Stimulated activated CD4-positive, alpha-beta T cell treated with anti-CD3 and anti-CD28 coated beads, Interleukin-1b, Interleukin-23, amount 100 ng/mL, for 1 hour (primary cell): ENCODE data around the gene TOGARAM2.

Source experiments
- DNase-seq, 2 donors: peaks; one replicate each; pipeline ENCODE4 v3.0.0-alpha.2; 2020; ENCODE audit warnings: low read depth in 2 of 2

Gene TOGARAM2

GRCh38 chr2:28981016-28981441 is at the start of gene TOGARAM2:
TSS of gene TOGARAM2 (plus strand) at chr2:28981298. CDS start at chr2:28994835, 13,537 bp downstream.
- DNase-seq, result no peak

DNA sequence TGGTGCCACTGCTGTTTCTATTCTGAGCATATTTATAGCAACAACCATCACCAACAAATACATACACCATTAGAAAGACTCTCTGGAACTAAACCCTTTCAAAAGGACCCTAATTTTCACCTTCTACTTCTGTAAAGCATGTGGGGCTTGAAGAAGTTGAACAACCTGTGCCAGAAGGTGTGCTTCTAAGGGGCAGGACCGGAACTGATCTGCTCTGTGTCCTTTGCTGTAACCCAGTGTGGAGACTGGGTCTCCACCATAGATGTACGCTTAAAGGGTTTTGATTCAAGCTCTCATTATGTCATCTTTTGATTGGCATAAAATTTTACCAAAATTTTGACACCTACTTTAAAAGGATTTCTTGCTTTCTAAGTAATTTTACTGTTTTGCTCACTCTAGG is 46.3 kb upstream of the TOGARAM2 start:
- DNase-seq, result no peak

GRCh38 chr2:28941008-28941407 is 40.1 kb upstream of the TOGARAM2 start:
- DNase-seq, result no peak

- no peak for DNase-seq
Measured at GRCh38 chr2:28944535-28945248, 36.4 kb upstream of the TOGARAM2 start.

DNA sequence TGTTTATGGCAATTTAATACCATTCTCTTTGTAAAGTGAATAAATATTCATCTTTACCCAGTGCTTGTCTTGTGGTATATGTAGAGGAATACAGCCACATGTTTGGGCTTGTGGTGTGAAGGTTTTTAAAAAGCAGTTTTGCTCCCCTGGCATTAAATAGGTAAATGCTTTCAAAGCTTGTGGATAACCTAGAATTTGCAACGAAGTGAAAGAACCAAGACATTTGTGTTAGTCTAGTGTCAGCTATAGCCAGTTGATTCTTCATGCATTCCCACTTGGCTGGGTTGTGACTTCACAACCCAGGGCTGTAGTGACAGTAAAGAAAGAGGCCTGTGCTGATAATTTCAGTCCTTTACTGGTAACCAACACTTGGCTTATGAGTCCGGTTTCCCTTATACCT is 32.9 kb upstream of the TOGARAM2 start:
- no peak for DNase-seq

DNA sequence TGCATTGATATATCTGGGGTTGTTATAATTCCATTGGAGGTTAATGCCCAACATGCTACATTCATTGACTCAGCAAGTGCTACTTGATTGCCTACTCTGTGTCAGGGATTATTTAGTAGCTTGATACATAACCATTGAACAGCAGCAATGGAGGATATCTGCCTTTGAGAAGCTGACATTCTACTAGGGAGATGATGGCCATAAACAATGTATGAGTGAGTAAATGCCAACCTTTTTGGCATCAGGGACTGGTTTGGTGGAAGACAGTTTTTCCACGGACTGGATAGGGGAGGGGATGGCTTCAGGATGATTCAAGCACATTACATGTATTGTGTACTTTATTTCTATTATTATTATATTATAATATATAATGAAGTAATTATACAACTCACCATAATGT is 31.9 kb upstream of the TOGARAM2 start:
- DNase-seq, result no peak

- no peak for DNase-seq
Measured at GRCh38 chr2:28949617-28950305, 31.3 kb upstream of the TOGARAM2 start.

- no peak for DNase-seq
Measured at GRCh38 chr2:28950941-28951630, 30.0 kb upstream of the TOGARAM2 start.

- DNase-seq, result no peak
Measured at GRCh38 chr2:28951910-28952835, 28.9 kb upstream of the TOGARAM2 start.

DNA sequence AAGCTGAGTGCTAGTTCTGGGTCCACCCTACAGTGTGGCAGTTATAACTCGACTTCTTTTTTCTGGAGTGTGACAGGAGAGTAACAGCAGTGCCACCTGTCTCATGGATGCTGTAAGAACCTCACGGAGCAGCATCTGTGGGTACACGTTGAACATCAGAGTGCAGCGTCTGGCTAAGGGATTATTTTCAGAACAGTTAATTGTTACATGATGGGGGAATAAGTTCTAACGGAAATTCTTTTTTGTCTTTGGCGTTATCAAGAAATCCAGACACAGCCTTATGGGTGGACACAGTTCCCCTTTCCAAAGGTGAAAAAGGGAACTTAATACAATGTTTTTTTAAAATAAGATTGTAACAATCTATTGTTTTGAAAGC is 28.3 kb upstream of the TOGARAM2 start:
- no peak for DNase-seq

DNA sequence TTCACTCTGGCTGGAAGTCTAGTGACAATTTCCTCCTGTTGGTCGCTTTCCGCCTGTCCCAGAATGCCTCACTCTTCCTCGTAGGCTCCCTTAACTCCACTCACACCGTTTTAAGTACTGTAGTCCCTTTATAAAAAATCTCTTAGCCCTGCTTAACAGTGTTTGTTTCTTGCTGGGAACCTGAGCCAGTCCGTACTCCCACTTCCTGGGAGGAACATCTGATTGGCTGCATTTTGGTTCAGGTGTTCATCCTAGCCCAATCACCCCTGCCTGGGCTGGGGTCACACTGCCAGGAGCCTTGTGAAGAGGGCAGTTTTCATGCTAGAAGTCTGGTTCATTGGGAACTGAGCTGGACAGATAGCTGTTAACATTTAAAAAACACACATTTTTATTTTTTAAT is 25.6 kb upstream of the TOGARAM2 start:
- no peak for DNase-seq

GRCh38 chr2:28956415-28956826 is 24.7 kb upstream of the TOGARAM2 start:
- DNase-seq, result no peak

- DNase-seq, result no peak
Measured at GRCh38 chr2:28956890-28957289, 24.2 kb upstream of the TOGARAM2 start.

DNA sequence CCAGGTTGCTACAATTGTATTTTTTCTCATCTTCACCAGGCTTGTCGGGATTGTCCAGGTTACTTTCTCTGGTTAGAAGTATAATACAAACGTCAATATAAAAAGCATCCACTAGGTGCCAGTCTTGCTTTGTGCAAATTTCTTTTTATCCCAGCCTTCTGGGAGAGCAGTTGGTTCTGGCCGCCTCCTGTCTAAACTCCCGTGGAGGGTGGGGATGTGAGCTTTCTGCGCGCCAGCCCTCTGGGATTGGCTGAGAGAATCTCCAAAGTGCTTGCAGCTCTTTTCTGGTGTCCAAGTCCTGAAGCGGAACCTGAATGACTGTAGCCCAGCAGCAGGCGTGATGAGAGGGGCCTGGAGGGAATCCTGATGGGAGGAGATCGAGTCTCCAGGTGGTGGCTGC is 22.4 kb upstream of the TOGARAM2 start:
- no peak for DNase-seq

GRCh38 chr2:28960401-28960800 is 20.7 kb upstream of the TOGARAM2 start:
- DNase-seq, result no peak

DNA sequence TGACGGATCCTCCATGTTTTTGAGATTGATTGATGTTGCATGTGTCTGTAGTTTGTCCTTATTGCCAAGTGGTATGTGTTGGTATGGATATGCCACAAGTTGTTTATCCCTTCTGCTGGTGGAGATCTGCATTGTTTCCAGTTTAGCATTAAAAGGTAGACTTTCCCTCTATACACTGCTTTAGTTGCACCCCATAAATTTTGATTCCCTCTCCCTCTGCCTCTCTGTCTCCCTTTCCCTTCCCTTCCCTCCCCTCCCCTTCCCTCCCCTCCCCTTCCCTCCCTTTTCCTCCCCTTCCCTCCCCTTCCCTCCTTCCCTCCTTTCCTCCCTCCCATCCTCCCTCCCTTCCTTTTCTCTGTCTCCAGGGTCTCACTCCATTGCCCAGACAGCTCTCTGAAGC is 18.6 kb upstream of the TOGARAM2 start:
- DNase-seq, result no peak

GRCh38 chr2:28970464-28971160 is 10.5 kb upstream of the TOGARAM2 start:
- DNase-seq, result no peak

- no peak for DNase-seq
Measured at GRCh38 chr2:28972778-28973335, 8.2 kb upstream of the TOGARAM2 start.

- DNase-seq, result no peak
Measured at GRCh38 chr2:28974252-28974651, 6.8 kb upstream of the TOGARAM2 start.

- no peak for DNase-seq
Measured at GRCh38 chr2:28975671-28976070, 5.4 kb upstream of the TOGARAM2 start.

DNA sequence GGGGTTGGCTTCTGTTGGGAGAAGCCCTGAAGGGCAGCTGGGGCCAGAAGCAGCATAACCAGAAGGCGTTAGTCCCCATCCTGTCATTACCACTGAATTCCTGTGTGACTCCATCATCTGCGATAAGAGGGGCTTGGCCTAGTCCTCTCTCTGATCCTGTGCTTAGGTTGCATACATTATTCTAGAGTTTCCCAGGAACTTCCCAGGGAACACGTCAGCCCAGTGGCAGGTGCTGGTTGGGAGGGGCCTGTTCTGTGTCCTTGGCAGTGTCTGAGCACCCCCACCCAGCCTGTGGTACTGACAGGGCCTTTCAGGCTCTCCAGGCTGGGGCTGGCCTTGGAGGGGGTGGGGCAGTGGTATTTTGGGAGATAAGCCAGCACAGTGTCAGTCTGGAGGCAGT is 4.5 kb upstream of the TOGARAM2 start:
- no peak for DNase-seq
